Retinal pigment epithelial cell (primary cell): Measurements from ENCODE around the gene TSPEAR.

Experiments used
- DNase-seq: peaks from one replicate; pipeline ENCODE4 v3.0.0-alpha.2; 2010; ENCODE audit warnings: low read depth
- H3K4me3 ChIP-seq: 2 replicates; pipeline ENCODE4 v1.5.1; 2011; ENCODE audit warnings: mild to moderate bottlenecking, low read length, control low read depth, moderate library complexity
- TF ChIP-seq, protein P1 (sequence below): conservative IDR thresholded peaks from 2 replicates; pipeline ENCODE4 v1.5.1; 2011; ENCODE audit warnings: low read depth, low read length, control low read depth, inconsistent platforms

The TSPEAR gene

DNA sequence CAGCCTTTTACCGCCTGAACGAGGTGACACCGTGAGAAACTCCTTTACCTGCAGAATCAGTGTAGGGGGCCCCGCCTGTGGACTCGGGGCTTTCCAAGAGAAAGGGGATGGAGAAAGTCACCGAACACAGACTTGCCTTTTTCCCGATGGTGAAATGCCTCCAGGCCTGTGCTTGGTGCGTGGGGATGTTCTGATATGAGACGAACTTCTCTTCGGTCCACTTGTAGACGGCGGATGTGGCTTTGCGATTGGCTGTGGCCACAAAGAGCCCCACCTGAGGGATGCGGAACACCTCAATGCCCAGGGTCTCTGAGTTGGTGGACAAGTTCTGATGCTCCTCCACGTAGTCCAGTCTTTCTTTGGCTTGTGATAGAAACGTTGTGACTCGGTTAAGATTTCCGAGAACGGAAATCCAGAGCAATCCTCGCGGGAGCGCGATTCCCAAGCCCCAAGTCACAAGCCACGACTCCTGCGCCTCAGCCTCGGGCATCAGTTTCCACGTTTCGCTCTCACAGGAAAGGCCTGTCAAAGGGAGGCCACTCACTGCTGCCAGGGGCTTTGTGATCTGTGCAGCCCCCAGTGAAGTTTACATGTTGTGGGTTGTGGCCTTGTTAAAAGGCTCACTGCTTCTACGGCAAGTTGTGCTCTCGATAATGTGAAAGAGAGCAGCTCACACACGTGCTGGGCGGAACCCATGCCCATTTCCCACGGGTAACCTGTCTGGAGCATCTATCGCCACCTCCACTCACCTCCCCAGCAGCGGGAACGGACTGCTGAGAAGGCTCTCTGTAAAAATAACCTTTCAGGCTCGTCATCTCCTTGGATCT, 184.0 kb downstream of the TSPEAR start:
- DNase-seq: no peak
- no peak overlapping the region for H3K4me3 ChIP-seq
- TF ChIP-seq, protein P1, sequence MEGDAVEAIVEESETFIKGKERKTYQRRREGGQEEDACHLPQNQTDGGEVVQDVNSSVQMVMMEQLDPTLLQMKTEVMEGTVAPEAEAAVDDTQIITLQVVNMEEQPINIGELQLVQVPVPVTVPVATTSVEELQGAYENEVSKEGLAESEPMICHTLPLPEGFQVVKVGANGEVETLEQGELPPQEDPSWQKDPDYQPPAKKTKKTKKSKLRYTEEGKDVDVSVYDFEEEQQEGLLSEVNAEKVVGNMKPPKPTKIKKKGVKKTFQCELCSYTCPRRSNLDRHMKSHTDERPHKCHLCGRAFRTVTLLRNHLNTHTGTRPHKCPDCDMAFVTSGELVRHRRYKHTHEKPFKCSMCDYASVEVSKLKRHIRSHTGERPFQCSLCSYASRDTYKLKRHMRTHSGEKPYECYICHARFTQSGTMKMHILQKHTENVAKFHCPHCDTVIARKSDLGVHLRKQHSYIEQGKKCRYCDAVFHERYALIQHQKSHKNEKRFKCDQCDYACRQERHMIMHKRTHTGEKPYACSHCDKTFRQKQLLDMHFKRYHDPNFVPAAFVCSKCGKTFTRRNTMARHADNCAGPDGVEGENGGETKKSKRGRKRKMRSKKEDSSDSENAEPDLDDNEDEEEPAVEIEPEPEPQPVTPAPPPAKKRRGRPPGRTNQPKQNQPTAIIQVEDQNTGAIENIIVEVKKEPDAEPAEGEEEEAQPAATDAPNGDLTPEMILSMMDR: no peak

DNA sequence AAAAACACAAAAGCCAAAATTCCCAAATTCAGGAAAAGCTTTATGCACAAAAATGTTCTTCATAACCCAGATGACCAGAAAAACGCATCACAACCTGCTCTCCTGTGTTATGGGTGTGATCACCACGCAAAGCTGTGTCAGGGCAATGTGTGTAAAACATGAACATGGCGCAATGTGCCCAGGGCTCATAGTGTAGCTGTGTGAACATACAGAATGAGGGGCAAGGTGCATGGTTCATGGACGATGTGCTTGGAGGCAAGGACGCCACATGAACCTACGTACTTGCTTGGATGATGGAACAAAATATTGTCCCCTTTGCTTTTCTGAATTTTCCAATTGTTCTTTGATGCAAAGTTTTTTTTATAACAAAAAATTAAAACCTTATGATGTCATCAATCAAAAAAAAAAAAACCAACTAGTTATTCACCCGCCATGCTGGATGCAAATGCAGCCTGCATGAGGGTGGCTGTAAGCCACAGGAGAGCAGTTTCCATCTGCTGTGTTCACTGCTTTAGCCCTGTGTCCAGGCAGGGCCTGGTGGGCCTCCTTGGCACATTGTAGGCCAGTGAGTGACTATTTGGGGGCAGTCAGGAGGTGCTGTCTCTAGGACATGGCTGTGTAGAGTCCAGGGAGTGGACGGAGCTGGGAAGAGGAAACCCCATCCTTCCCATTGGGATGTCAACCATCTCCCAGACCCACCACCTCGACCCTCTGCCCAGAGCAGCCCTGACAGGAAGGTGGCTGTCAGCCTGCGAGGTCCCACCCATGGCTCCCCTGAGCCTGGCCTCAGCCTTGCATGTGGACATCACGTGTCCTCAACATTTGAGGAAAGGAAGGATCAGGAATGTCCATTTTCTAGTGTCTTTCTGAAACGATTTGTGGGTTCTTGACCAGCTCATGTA, 185.0 kb downstream of the TSPEAR start:
- TF ChIP-seq, protein P1: no peak
- DNase-seq: no peak
- no peak overlapping the region for H3K4me3 ChIP-seq

DNA sequence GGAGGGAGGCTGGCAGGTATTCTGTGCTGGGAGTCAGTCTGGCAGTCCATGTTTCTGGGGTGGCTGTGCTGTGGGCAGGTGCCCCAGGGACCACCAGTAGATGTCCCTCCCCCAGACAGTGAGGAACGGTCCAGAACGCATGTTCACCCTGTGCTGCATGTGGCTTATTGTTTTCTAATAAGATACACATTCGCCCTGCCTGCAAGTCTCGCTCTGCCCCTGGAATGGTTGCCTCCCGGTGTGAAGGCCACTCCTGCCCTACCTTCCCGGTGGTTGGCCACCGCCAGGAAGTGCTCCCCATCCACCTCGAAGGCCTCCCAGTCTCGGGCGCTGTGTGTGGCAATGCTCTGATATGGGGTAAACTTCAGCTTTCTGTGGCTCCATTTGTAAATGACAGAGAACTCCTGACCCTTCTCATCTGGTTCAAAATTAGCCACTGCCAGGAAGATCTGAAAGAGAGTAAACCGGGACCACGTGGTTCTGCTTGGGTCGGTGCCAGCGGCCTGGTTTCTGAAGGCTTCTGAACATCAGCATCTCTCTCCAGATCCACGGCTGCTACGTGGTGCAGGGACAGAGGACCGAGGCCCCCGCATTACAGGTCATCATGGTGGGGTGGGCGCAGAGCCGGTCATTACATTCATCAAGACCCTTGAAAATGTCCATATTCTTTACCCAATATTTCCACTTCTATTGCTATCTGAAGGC, 185.8 kb downstream of the TSPEAR start:
- DNase-seq: no peak

DNA sequence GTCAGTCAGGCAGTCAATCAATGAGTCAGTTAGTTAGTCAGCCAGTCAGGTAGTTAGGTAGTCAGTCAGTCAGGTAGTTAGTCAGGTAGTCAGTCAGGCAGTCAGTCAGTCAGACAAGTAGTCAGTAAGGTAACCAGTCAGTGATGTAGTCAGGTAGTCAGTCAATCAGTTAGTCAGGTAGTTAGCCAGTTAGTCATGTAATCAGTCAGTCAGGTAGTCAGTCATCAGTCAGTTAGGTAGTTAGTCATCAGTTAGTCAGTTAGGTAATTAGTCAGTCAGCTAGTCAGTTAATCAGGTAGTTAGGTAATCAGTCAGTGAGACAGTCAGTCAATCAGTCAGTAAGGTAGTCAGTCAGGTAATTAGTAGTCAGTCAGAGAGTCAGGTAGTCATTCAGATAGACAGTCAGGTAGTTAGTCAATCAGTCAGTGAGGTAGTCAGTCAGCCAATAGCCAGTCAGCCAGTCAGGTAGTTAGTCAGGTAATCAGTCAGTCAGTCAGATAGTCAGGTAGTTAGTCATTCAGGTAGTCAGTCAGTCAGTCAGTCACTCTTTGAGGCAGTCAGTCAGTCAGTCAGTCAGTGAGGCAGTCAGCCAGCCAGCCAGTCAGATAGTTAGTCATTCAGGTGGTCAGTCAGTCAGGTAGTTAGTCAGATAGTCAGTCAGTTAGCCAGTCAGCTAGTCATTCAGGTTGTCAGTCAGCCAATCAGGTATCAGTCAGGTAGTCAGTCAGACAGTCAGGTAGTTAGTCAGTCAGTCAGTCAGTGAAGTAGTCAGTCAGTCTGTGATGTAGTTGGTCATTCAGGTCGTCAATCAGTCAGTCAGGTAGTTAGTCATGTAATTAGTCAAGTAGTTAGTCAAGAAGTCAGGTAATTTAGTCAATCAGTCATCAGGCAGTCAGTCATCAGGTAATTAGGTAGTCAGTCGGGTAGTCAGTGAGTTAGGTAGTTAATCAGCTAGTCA, 186.7 kb downstream of the TSPEAR start:
- no peak for DNase-seq
- H3K4me3 ChIP-seq: no peak overlapping the region
- TF ChIP-seq, protein P1: no peak

More for the DNA sequence above, 185.8 kb downstream of the TSPEAR start:
- TF ChIP-seq, protein P1: no peak
- H3K4me3 ChIP-seq: no peak overlapping the region

DNA sequence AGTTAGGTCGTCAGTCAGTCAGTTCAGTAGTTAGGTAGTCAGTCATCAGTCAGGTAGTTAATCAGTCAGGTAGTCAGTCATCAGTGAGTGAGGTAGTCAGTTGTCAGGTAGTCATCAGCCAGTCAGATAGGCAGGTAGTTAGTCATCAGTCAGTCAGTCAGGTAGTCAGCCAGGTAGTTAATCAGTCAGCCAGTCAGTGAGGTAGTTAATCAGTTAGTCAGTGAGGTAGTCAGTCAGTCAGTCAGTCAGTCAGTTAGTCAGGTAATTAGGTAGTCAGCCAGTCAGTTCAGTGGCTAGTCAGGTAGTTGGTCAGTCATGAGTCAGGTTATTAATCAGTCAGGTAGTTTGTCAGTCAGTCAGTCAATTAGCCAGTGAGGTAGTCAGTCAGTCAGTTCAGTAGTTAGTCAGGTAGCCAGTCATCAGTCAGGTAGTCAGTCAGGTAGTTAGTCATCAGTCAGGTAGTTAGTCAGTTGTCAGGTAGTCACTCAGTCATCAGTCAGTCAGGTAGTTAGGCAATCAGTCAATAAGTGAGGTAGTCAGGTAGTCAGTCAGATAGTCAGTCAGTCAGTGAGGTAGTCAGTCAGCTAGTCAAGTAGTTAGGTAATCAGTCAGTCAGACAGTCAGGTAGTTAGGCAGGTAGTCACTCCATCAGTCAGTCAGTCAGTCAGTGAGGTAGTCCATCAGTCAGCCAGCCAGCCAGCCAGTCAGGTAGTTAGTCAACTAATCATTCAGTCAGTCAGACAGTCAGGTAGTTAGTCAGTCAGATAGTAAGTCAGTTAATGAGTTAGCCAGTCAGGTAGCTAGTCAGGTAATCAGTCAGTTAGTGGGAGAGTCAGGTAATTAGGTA, 187.6 kb downstream of the TSPEAR start:
- DNase-seq: no peak
- TF ChIP-seq, protein P1: no peak
- H3K4me3 ChIP-seq: no peak overlapping the region
